Epithelial cell of proximal tubule (primary cell): ENCODE data around the gene GAB3. TPM values are rescaled to one million over a fixed set of nuclear protein-coding genes. Genes with fewer than 3 reads are reported as not detected.

Experiments used
- DNase-seq: peaks from one replicate; pipeline ENCODE4 v3.0.0-alpha.2; 2011; ENCODE audit warnings: low read depth
- H3K4me3 ChIP-seq: 2 replicates; pipeline ENCODE4 v1.5.1; 2011; ENCODE audit warnings: low read depth, mild to moderate bottlenecking, low read length
- total RNA-seq: library from RNA; depleted of rRNA; stranded (reverse); fragments of >200 nt; gene quantifications from 2 replicates; pipeline ENCODE4 v1.2.3, GENCODE V29; 2015
- TF ChIP-seq, protein P1 (sequence below): conservative IDR thresholded peaks from 2 replicates; pipeline ENCODE4 v1.5.1; 2012; ENCODE audit warnings: low read depth, mild to moderate bottlenecking, low read length

Gene GAB3
- total RNA-seq, 1 donor from 2014 or later: not detected

GRCh38 chrX:154791467-154791866, 40.6 kb upstream of the GAB3 start:
- TF ChIP-seq, protein P1, sequence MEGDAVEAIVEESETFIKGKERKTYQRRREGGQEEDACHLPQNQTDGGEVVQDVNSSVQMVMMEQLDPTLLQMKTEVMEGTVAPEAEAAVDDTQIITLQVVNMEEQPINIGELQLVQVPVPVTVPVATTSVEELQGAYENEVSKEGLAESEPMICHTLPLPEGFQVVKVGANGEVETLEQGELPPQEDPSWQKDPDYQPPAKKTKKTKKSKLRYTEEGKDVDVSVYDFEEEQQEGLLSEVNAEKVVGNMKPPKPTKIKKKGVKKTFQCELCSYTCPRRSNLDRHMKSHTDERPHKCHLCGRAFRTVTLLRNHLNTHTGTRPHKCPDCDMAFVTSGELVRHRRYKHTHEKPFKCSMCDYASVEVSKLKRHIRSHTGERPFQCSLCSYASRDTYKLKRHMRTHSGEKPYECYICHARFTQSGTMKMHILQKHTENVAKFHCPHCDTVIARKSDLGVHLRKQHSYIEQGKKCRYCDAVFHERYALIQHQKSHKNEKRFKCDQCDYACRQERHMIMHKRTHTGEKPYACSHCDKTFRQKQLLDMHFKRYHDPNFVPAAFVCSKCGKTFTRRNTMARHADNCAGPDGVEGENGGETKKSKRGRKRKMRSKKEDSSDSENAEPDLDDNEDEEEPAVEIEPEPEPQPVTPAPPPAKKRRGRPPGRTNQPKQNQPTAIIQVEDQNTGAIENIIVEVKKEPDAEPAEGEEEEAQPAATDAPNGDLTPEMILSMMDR: no peak
- H3K4me3 ChIP-seq: no peak overlapping the region
- DNase-seq: no peak

DNA sequence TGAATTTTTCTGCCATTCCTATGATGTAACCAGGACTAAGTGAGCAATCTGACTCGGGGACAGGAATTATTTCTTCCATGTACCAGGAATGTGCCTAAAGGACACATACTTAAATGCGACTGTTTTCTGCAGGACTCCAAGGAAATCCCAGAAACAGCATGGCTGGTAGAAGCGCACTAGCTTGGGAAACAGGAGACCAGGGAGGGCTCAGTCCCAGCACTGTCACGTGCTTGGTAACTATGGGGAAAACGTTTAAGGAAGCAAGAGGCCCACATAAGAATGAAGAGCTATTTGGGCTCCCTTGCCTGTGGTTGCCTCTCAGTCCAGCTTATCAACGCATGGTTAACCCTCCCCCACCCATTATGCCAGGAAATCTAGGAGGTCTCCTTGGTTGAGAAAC, 34.8 kb upstream of the GAB3 start:
- no peak overlapping the region for H3K4me3 ChIP-seq
- TF ChIP-seq, protein P1: no peak
- no peak for DNase-seq

DNA sequence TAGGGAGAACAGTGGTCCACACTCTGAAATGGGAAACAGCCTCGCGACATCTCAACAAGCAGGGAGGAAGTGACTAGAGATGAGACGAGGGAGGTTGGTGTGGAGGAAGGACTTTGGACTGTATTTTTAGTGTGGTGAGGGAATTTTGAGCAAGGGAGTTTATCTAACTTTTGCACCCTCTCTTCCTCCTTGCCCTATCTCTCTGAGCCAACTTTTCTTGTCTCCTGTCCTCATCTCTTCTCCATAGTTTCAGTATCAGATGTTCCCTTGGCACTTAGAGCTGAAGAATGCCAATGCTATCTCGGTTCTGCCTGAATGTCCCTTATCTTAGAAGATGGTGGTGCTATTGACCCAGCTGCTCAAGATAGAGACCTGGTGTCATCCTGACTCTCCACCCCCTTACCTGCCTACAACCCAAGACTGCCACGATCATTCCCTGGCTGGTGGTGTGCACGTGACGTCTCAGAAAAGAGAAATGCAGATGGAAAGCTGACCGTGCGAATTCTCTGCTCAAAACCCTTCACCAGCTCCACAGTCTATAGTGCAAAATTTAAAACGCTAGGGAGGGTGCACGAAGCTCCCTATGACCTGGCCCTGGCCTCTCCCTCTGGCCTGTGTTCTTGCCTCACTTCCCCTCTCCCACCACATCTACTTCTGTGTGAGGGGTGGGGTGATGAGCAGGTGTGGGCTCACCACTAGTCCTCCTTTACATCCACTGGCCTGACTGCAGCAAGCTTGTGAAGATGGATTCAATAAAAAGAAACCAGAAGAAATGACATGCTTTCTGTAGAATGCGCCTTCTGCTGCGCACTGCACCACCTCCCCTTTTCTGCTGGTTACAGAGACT, 33.5 kb upstream of the GAB3 start:
- TF ChIP-seq, protein P1: no peak
- H3K4me3 ChIP-seq: no peak overlapping the region
- DNase-seq: no peak

DNA sequence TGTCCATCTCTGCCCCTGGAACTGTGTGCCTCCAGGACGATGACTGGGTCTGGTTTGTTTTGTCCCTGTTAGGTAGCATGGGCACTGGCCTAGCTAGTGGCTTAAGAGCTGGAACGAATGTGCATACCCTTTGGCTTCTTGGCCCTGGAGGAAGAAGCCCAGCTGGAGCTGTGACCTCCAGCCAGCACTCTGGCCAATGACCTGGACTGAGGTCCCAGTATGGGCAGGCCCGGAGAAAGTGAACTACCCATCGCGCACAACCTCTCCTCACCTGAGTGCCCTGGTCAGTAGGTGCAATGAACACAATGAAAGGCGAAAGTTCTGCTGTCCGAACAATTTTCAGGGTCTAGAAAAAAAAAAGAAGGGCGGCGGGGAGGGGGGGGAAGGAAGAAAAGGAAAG, 30.1 kb upstream of the GAB3 start:
- DNase-seq: no peak
- TF ChIP-seq, protein P1: no peak
- H3K4me3 ChIP-seq: no peak overlapping the region

DNA sequence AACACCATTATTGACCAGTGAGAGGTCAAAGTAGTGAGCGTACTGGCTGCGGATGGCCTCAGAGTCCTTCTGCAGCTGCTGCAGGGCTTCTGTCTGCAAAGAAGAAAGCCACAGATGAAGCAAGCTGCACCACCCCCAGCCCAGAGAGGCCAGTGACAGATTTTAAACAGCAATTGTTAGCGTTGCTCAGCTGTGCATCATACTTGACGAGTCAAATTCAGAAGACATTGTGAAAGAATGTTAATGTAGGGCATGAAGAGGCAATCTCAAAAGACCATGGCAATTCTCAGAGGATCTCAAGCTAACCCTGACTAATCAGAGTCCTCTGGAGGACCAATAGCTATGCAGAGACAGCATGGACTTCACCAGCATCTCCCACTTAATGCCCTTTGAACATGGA, 28.4 kb upstream of the GAB3 start:
- no peak overlapping the region for H3K4me3 ChIP-seq
- DNase-seq: no peak
- TF ChIP-seq, protein P1: no peak

DNA sequence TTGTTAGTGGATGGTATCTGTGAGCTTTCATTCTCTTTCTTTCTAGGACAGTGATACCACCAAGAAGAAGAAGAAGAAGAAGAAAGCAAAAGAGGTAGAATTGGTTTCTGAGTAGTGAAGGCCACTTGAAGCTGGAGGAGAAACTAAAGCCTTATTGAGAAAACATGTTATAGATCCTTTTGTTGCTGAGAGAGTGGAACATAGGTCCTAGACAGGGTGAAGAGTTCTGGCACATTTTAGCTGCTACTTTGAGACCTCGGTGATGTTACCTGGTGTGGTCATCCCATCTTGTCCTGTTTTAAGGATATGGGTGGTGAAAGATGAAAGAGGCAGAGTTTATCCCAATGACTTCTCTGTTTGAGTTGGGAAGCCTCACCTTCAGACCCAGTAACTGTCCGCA, 25.9 kb upstream of the GAB3 start:
- DNase-seq: no peak
- TF ChIP-seq, protein P1: no peak
- no peak overlapping the region for H3K4me3 ChIP-seq
